Endothelial cell (in vitro differentiated cells): ENCODE data around the gene TKTL1. TPM values are rescaled to one million over a fixed set of nuclear protein-coding genes. Genes with fewer than 3 reads are reported as not detected.
A peak's percentile ranks its signal among the peaks of the same experiment; 100 is the strongest.

Source experiments
- DNase-seq: peaks from one replicate; pipeline ENCODE4 v3.0.0; 2021; ENCODE audit warnings: low spot score
- H3K27ac Mint-ChIP-seq: one replicate; pipeline ENCODE4 v1.8.0; 2021; ENCODE audit warnings: mixed read lengths, inconsistent platforms; ENCODE audit not compliant: unreplicated experiment
- H3K27me3 Mint-ChIP-seq: one replicate; pipeline ENCODE4 v1.8.0; 2021; ENCODE audit warnings: mild to moderate bottlenecking, moderate library complexity, mixed read lengths, inconsistent platforms; ENCODE audit not compliant: unreplicated experiment
- H3K36me3 Mint-ChIP-seq: one replicate; pipeline ENCODE4 v1.8.0; 2021; ENCODE audit warnings: mild to moderate bottlenecking, low read depth, mixed read lengths, inconsistent platforms; ENCODE audit not compliant: unreplicated experiment
- H3K4me1 Mint-ChIP-seq: one replicate; pipeline ENCODE4 v1.8.0; 2021; ENCODE audit warnings: mild to moderate bottlenecking, mixed read lengths, inconsistent platforms; ENCODE audit not compliant: unreplicated experiment
- H3K4me3 Mint-ChIP-seq: one replicate; pipeline ENCODE4 v1.8.0; 2021; ENCODE audit warnings: mild to moderate bottlenecking, mixed read lengths, inconsistent platforms; ENCODE audit not compliant: unreplicated experiment
- H3K9me3 Mint-ChIP-seq: one replicate; pipeline ENCODE4 v1.8.0; 2021; ENCODE audit warnings: mixed read lengths, inconsistent platforms; ENCODE audit not compliant: unreplicated experiment
- CTCF ChIP-seq: fragments of 200-600 bp; sonication (generic); IDR thresholded peaks from one replicate; pipeline ENCODE4 v1.5.0; 2021; ENCODE audit warnings: antibody characterized with exemption; ENCODE audit not compliant: unreplicated experiment
- total RNA-seq: library from RNA; stranded (reverse); fragmentation: NEBNext Ultra II Directional; extraction: Animal tissue kit (Norgen Biotek cat#: 25700); gene quantifications from one replicate; pipeline ENCODE4 v1.2.1, GENCODE V29; 2021; ENCODE audit not compliant: unreplicated experiment

The TKTL1 gene
- total RNA-seq, 1 donor from 2014 or later, result 7.1 TPM

GRCh38 chrX:154376774-154377173 lies 81.2 kb downstream of the TKTL1 start:
- Mint-ChIP-seq H3K27ac (no peak overlapping the region), H3K27me3 (peaks cover 2% of the 10 kb centered on the region), H3K4me3 (peak overlapping the region; percentile 21), H3K9me3 (no peaks in the 10 kb centered on the region), H3K4me1 (peaks cover 8% of the 10 kb centered on the region), H3K36me3 (no peaks in the 10 kb centered on the region)
- DNase-seq, result no peak
- no peak for TF ChIP-seq CTCF

DNA sequence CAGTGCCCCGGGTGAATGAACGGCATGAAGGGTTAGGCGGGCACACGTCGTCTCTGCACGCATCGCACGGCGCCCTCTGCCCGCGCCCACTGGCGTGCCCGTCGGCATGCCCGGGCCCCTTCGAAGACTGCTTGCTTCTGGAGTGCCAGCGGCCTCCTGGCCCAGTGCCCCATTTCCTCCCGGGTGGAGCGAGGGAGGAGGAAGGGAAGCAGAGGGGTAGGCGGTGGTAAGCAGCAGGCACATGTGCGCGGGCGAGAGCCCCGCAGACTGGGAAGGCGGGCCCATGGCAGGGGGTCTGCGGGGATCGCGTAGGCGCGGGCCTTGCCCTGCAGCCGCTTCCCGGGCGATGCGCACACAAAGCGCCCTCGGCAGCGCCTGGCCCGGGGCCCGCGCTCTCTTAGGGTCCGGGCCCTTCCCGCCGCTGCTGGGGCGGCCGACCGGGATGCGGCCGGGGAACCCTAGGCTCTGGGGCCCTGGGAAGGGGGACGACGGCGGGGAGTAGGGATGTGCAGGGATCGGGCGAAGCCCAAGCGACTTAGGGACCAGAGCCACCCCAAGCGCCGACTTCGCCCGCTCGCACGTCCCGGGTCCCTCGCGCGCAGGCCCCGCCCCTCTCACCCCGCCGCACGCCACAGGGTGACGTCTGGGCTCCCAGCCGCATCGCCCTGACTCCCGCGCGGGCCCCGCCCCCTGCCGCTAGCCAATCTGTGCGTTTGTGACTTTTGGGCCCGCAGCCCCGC lies 82.6 kb downstream of the TKTL1 start:
- Mint-ChIP-seq H3K4me1 (peaks cover 8% of the 10 kb centered on the region), H3K9me3 (no peaks in the 10 kb centered on the region), H3K27me3 (peaks cover 2% of the 10 kb centered on the region), H3K4me3 (no peak overlapping the region), H3K27ac (no peak overlapping the region), H3K36me3 (no peaks in the 10 kb centered on the region)
- peak; percentile 16 for DNase-seq
- no peak for TF ChIP-seq CTCF

GRCh38 chrX:154378799-154379568 lies 83.4 kb downstream of the TKTL1 start, which contains the start of gene EMD:
Gene EMD (plus strand): TSS chrX:154379295. CDS start chrX:154379485, 190 bp downstream.
- no peak for TF ChIP-seq CTCF
- Mint-ChIP-seq H3K4me3 (peak within 1 kb of the TSS; percentile 91), H3K9me3 (no peaks in the 10 kb centered on the region), H3K27ac (peak within 1 kb of the TSS; percentile 36), H3K36me3 (no peaks in the 10 kb centered on the region), H3K4me1 (peaks cover 8% of the 10 kb centered on the region), H3K27me3 (peaks cover 2% of the 10 kb centered on the region)
- peak; percentile 90 for DNase-seq

GRCh38 chrX:154379569-154379951 lies 84.0 kb downstream of the TKTL1 start:
- DNase-seq, result no peak
- Mint-ChIP-seq H3K27ac (no peak overlapping the region), H3K27me3 (peaks cover 2% of the 10 kb centered on the region), H3K4me3 (peak overlapping the region; percentile 91), H3K4me1 (peaks cover 8% of the 10 kb centered on the region), H3K9me3 (no peaks in the 10 kb centered on the region), H3K36me3 (no peaks in the 10 kb centered on the region)
- no peak for TF ChIP-seq CTCF

Other genes with a start within 250 kb of the TKTL1 start
- gene MECP2, start 198.1 kb upstream of the TKTL1 start, total RNA-seq, result 60.0 TPM
- gene OPN1LW, start 151.6 kb upstream of the TKTL1 start, total RNA-seq, result not detected
- not detected for gene OPN1MW, start 113.2 kb upstream of the TKTL1 start, total RNA-seq
- not detected for gene OPN1MW2, start 76.0 kb upstream of the TKTL1 start, total RNA-seq
- gene OPN1MW3, start 38.2 kb upstream of the TKTL1 start, total RNA-seq, result not detected
- gene TEX28, start 671 bp upstream of the TKTL1 start, total RNA-seq, result not detected
- gene FLNA, start 78.8 kb downstream of the TKTL1 start, total RNA-seq, result 1,022 TPM
- 44.7 TPM for gene EMD, start 83.5 kb downstream of the TKTL1 start, total RNA-seq
- 3,704 TPM for gene RPL10, start 102.6 kb downstream of the TKTL1 start, total RNA-seq
- gene DNASE1L1, start 113.5 kb downstream of the TKTL1 start, total RNA-seq, result 38.6 TPM
- gene TAFAZZIN, start 115.7 kb downstream of the TKTL1 start, total RNA-seq, result 56.4 TPM
- 100 TPM for gene ATP6AP1, start 132.9 kb downstream of the TKTL1 start, total RNA-seq
- 157 TPM for gene GDI1, start 141.4 kb downstream of the TKTL1 start, total RNA-seq
- 77.0 TPM for gene FAM50A, start 148.3 kb downstream of the TKTL1 start, total RNA-seq
- 54.5 TPM for gene PLXNA3, start 162.5 kb downstream of the TKTL1 start, total RNA-seq
- gene LAGE3, start 183.5 kb downstream of the TKTL1 start, total RNA-seq, result 18.4 TPM
- 16.8 TPM for gene UBL4A, start 190.8 kb downstream of the TKTL1 start, total RNA-seq
- gene SLC10A3, start 194.8 kb downstream of the TKTL1 start, total RNA-seq, result 13.9 TPM
- gene FAM3A, start 220.4 kb downstream of the TKTL1 start, total RNA-seq, result 29.6 TPM